Measurements from ENCODE around the gene C11orf24. TPM values are rescaled to one million over a fixed set of nuclear protein-coding genes. Genes with fewer than 3 reads are reported as not detected.
A peak's percentile ranks its signal among the peaks of the same experiment; 100 is the strongest.

Gene C11orf24
- total RNA-seq, 1 donor from 2014 or later = 54.2 TPM

DNA sequence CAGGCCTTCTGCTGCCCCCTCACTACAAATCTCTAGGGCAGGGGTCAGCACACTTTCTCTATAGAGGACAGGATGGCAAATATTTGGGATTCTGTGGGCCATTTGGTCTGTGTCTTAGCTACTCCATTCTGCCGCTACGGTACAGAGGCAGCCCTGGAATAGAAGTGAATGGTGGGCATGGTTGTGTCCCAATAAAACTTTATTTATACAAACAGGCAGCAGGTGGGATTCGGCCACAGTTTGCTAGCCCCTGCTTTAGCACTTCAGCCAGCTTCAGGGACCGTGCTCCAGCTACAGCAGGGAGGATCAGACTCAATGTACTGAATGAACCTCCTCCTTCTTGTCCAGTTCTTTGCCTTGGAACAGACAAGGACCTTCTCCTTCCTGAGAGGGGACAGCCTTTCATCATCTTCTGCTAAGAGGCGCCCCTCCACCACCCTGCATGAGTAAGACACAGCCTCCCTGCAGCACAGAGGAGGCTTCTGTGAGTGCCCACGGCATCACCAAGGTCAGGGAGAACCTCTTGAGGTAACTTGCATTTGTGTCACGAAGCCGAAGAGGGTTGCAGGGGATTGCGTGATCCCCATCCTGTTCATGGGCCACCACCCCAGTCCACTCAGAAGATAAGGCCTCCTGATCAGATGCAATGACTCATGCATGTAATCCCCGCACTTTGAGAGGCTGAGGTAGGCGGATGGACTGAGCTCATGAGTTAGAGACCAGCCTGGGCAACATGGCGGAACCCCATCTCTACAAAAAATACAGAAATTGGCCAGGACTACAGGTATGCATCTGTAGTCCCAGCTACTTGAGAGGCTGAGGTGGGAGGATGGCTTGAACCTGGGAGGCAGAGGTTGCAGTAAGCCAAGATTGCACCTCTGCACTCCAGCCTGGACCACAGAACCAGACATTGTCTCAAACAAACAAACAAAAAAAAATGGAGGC is 4.6 kb downstream of the C11orf24 start:
- peak overlapping the region; percentile 57 for H3K27ac Mint-ChIP-seq (ENCODE audit: unreplicated experiment)
- no peaks in the 10 kb centered on the region for H3K27me3 Mint-ChIP-seq (ENCODE audit: low read depth)
- DNase-seq (ENCODE audit: low read depth, low spot score) = no peak
- peaks cover 23% of the 10 kb centered on the region for H3K36me3 Mint-ChIP-seq (ENCODE audit: low read depth)
- H3K4me3 Mint-ChIP-seq = peak overlapping the region; percentile 72
- H3K4me1 Mint-ChIP-seq = peaks cover 43% of the 10 kb centered on the region
- TF ChIP-seq, protein P1, sequence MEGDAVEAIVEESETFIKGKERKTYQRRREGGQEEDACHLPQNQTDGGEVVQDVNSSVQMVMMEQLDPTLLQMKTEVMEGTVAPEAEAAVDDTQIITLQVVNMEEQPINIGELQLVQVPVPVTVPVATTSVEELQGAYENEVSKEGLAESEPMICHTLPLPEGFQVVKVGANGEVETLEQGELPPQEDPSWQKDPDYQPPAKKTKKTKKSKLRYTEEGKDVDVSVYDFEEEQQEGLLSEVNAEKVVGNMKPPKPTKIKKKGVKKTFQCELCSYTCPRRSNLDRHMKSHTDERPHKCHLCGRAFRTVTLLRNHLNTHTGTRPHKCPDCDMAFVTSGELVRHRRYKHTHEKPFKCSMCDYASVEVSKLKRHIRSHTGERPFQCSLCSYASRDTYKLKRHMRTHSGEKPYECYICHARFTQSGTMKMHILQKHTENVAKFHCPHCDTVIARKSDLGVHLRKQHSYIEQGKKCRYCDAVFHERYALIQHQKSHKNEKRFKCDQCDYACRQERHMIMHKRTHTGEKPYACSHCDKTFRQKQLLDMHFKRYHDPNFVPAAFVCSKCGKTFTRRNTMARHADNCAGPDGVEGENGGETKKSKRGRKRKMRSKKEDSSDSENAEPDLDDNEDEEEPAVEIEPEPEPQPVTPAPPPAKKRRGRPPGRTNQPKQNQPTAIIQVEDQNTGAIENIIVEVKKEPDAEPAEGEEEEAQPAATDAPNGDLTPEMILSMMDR (conservative IDR thresholded peaks at IDR 0.05) = no peak
- H3K9me3 Mint-ChIP-seq = no peaks in the 10 kb centered on the region

GRCh38 chr11:68266121-68266891 is 5.5 kb downstream of the C11orf24 start:
- H3K27ac Mint-ChIP-seq (ENCODE audit: unreplicated experiment) = peak overlapping the region; percentile 62
- TF ChIP-seq, protein P1 (conservative IDR thresholded peaks at IDR 0.05) = no peak
- H3K4me3 Mint-ChIP-seq = peak overlapping the region; percentile 72
- H3K9me3 Mint-ChIP-seq = no peaks in the 10 kb centered on the region
- H3K27me3 Mint-ChIP-seq (ENCODE audit: low read depth) = no peaks in the 10 kb centered on the region
- no peak for DNase-seq (ENCODE audit: low read depth, low spot score)
- peaks cover 25% of the 10 kb centered on the region for H3K36me3 Mint-ChIP-seq (ENCODE audit: low read depth)
- H3K4me1 Mint-ChIP-seq = peaks cover 42% of the 10 kb centered on the region

- Mint-ChIP-seq H3K27ac (ENCODE audit: unreplicated experiment) (peak overlapping the region; percentile 54), H3K4me3 (peak overlapping the region; percentile 31), H3K9me3 (no peaks in the 10 kb centered on the region), H3K27me3 (ENCODE audit: low read depth) (no peaks in the 10 kb centered on the region), H3K4me1 (peaks cover 29% of the 10 kb centered on the region), H3K36me3 (ENCODE audit: low read depth) (peaks cover 29% of the 10 kb centered on the region)
- TF ChIP-seq, protein P1 (conservative IDR thresholded peaks at IDR 0.05) = no peak
- no peak for DNase-seq (ENCODE audit: low read depth, low spot score)
Measured at GRCh38 chr11:68264741-68265540, 6.8 kb downstream of the C11orf24 start.

DNA sequence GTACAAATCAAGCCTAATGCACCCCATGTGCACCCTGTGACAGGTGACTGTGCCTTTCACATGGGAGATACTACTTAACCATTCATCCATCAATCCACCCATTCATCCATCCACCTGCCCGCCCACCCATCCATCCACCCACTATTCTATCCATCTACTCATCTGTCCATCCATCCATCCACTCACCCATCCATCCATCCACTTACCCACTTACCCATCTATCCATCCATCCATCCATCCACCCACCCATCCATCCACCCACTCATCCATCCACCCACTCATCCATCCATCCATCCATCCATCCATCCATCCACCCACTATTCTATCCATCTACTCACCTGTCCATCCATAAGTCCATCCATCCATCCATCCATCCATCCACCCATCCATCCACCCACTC is 7.5 kb downstream of the C11orf24 start:
- H3K4me1 Mint-ChIP-seq = peaks cover 22% of the 10 kb centered on the region
- no peak overlapping the region for H3K4me3 Mint-ChIP-seq
- no peak for DNase-seq (ENCODE audit: low read depth, low spot score)
- no peaks in the 10 kb centered on the region for H3K27me3 Mint-ChIP-seq (ENCODE audit: low read depth)
- TF ChIP-seq, protein P1 (conservative IDR thresholded peaks at IDR 0.05) = no peak
- H3K36me3 Mint-ChIP-seq (ENCODE audit: low read depth) = peaks cover 29% of the 10 kb centered on the region
- H3K9me3 Mint-ChIP-seq = no peaks in the 10 kb centered on the region
- H3K27ac Mint-ChIP-seq (ENCODE audit: unreplicated experiment) = no peak overlapping the region

DNA sequence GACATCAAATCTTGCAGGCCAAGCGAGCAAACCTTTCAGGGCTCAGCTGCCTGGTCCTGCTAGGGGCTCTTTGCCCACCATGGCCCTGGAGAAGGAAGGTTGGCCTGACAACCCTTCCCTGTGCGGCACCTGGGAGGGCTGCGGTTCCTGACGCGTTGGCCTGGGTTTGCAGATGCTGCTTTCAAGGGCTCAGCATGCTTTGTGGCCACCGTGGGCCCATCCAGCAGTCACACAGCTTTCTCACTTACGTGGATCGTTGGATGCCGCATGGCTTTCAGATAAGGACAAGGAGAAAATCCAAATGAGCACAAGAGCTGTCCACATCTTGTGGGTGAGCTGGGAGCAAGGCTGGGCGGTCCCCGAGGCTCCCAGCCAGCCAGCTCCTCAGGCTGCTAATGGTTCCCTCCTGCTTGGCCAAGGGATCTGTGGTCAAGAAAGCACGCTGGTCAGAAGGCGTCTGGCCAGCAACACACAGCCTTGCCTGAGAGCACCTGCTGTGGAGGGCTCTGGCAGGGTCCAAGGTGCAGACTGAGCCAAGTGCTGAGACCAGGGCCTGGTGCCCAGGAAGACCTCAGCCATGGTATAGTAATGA is 8.2 kb downstream of the C11orf24 start:
- no peak for DNase-seq (ENCODE audit: low read depth, low spot score)

More for the DNA sequence above, 8.2 kb downstream of the C11orf24 start:
- peaks cover 26% of the 10 kb centered on the region for H3K36me3 Mint-ChIP-seq (ENCODE audit: low read depth)
- H3K27ac Mint-ChIP-seq (ENCODE audit: unreplicated experiment) = no peak overlapping the region
- H3K9me3 Mint-ChIP-seq = no peaks in the 10 kb centered on the region
- H3K27me3 Mint-ChIP-seq (ENCODE audit: low read depth) = no peaks in the 10 kb centered on the region
- TF ChIP-seq, protein P1 (conservative IDR thresholded peaks at IDR 0.05) = no peak
- H3K4me3 Mint-ChIP-seq = no peak overlapping the region
- H3K4me1 Mint-ChIP-seq = peaks cover 15% of the 10 kb centered on the region
